SK-N-SH (cell line): ENCODE measurements around the gene PBXIP1. TPM values are rescaled to one million over a fixed set of nuclear protein-coding genes. Genes with fewer than 3 reads are reported as not detected.

Experiments used
- CTCF ChIA-PET: fragments of 300-600, 350-600 bp; formaldehyde crosslinking; extraction: SDS; loops from one replicate; lab custom pipeline; 2021; lab: Yijun Ruan, JAX
- POLR2A ChIA-PET: fragments of 350-600 bp; sonication (Branson Sonifier 250); formaldehyde crosslinking; extraction: SDS; loops from one replicate; lab custom pipeline; 2020; ENCODE audit warnings: antibody characterized with exemption, inconsistent platforms; lab: Yijun Ruan, JAX
- DNase-seq: peaks from one replicate; pipeline ENCODE4 v3.0.0; 2012
- H2AFZ ChIP-seq: fragments of 200-600 bp; sonication (generic); 2 replicates; pipeline ENCODE4 v1.8.1; 2016; ENCODE audit warnings: antibody characterized with exemption, mild to moderate bottlenecking, low read depth
- H3F3A ChIP-seq: fragments of 200-600 bp; sonication (generic); replicated peaks from 2 replicates; pipeline ENCODE3; 2016; ENCODE audit warnings: antibody characterized with exemption, mild to moderate bottlenecking; ENCODE audit not compliant: insufficient read depth
- H3K27ac ChIP-seq, 2 experiments: fragments of 200-500 bp in 1 of 2; fragments of 200-600 bp in 1 of 2; sonication (Bioruptor generic) in 1 of 2; sonication (generic), shearing (Covaris generic) in 1 of 2; 2 replicates each; pipeline versions ENCODE4 v1.5.1 to v1.6.1; 2014 to 2016; ENCODE audit warnings: low read depth in 2 of 2, inconsistent platforms in 1 of 2, low read length in 1 of 2, mild to moderate bottlenecking in 1 of 2, mixed read lengths in 1 of 2
- H3K27me3 ChIP-seq: fragments of 200-600 bp; sonication (generic), shearing (Covaris generic); 2 replicates; pipeline ENCODE4 v1.6.1; 2016; ENCODE audit warnings: mixed run types; ENCODE audit not compliant: insufficient read depth
- H3K36me3 ChIP-seq, 2 experiments: fragments of 200-500 bp in 1 of 2; fragments of 200-600 bp in 1 of 2; sonication (Bioruptor generic) in 1 of 2; sonication (generic) in 1 of 2; replicated peaks in 1 of 2; 2 replicates each; pipeline versions ENCODE3 to v1.5.1; 2014 to 2016; ENCODE audit warnings: low read length in 1 of 2, mild to moderate bottlenecking in 1 of 2; ENCODE audit not compliant: insufficient read depth in 2 of 2, control insufficient read depth in 1 of 2
- H3K4me1 ChIP-seq, 2 experiments: fragments of 200-500 bp in 1 of 2; fragments of 200-600 bp in 1 of 2; sonication (Bioruptor generic) in 1 of 2; sonication (generic), shearing (Covaris generic) in 1 of 2; 2 replicates each; pipeline versions ENCODE4 v1.5.1 to v1.6.1; 2014 to 2016; ENCODE audit warnings: low read depth in 1 of 2, low read length in 1 of 2, mixed run types in 1 of 2; ENCODE audit not compliant: insufficient read depth in 2 of 2, control insufficient read depth in 1 of 2
- H3K4me2 ChIP-seq: fragments of 200-600 bp; sonication (generic), shearing (Covaris generic); 2 replicates; pipeline ENCODE4 v1.6.1; 2017; ENCODE audit warnings: mixed run types
- H3K4me3 ChIP-seq, 2 experiments: fragments of 200-500 bp in 1 of 2; fragments of 200-600 bp in 1 of 2; sonication (Bioruptor generic) in 1 of 2; sonication (generic), shearing (Covaris generic) in 1 of 2; 2 replicates each; pipeline versions ENCODE4 v1.5.1 to v1.8.1; 2014 to 2016; ENCODE audit warnings: low read depth in 2 of 2, inconsistent platforms in 1 of 2, low read length in 1 of 2, mild to moderate bottlenecking in 1 of 2, mixed read lengths in 1 of 2, moderate library complexity in 1 of 2
- H3K79me2 ChIP-seq: fragments of 200-600 bp; sonication (generic); 2 replicates; pipeline ENCODE4 v1.8.1; 2017; ENCODE audit warnings: mild to moderate bottlenecking; ENCODE audit not compliant: insufficient read depth
- H3K9ac ChIP-seq: fragments of 200-600 bp; sonication (generic); 2 replicates; pipeline ENCODE4 v1.6.1; 2017; ENCODE audit warnings: mixed run types
- H3K9me2 ChIP-seq: fragments of 200-600 bp; sonication (generic); 2 replicates; pipeline ENCODE4 v1.6.1; 2017; ENCODE audit warnings: mixed run types
- H3K9me3 ChIP-seq: fragments of 200-600 bp; sonication (generic); 2 replicates; pipeline ENCODE4 v1.6.1; 2017; ENCODE audit warnings: mixed run types, mild to moderate bottlenecking, moderate library complexity
- H4K20me1 ChIP-seq: fragments of 200-600 bp; sonication (generic); 2 replicates; pipeline ENCODE4 v1.6.1; 2017; ENCODE audit warnings: mild to moderate bottlenecking, mixed run types; ENCODE audit not compliant: insufficient read depth
- ELF1 ChIP-seq: IDR thresholded peaks from 2 replicates; pipeline ENCODE4 v1.4.0; 2012
- EP300 ChIP-seq, 2 experiments: IDR thresholded peaks; 2 replicates each; pipeline versions ENCODE4 v1.4.0 to v1.6.1; 2012; ENCODE audit warnings: borderline replicate concordance in 1 of 2, low read depth in 1 of 2, low read length in 1 of 2
- EZH2phosphoT487 ChIP-seq: fragments of 200-600 bp; sonication (generic); IDR thresholded peaks from 2 replicates; pipeline ENCODE4 v1.6.1; 2017; ENCODE audit warnings: low read depth, mixed run types, mild to moderate bottlenecking, antibody characterized with exemption, moderate library complexity, borderline replicate concordance
- FOXM1 ChIP-seq: IDR thresholded peaks from 2 replicates; pipeline ENCODE4 v1.4.0; 2012; ENCODE audit warnings: low read depth, mild to moderate bottlenecking
- RCOR1 ChIP-seq: fragments of 150-350 bp; IDR thresholded peaks from 2 replicates; pipeline ENCODE4 v1.6.1; 2017; ENCODE audit warnings: antibody characterized with exemption, low read length
- RFX5 ChIP-seq: IDR thresholded peaks from 2 replicates; pipeline ENCODE4 v1.6.1; 2012; ENCODE audit warnings: mild to moderate bottlenecking, improper control_type of control experiment, low read length
- TEAD4 ChIP-seq: IDR thresholded peaks from 2 replicates; pipeline ENCODE4 v1.4.0; 2012; ENCODE audit warnings: mild to moderate bottlenecking, borderline replicate concordance; ENCODE audit not compliant: insufficient read depth
- YY1 ChIP-seq: IDR thresholded peaks from 2 replicates; pipeline ENCODE4 v1.4.0; 2012; ENCODE audit warnings: low read depth, mild to moderate bottlenecking
- WGBS: methylation state at CpG from one replicate; pipeline ENCODE4 v1.1.6; 2017; ENCODE audit warnings: low lambda C conversion rate; 5-methylcytosine and 5-hydroxymethylcytosine counted together
- polyA plus RNA-seq, 3 experiments: library from polyadenylated mRNA; depleted of rRNA; stranded (reverse); fragments of >200 nt; gene quantifications; 2 replicates each; pipeline ENCODE4 v1.2.3, GENCODE V29; 2012
- TF ChIP-seq, protein P1 (sequence below): IDR thresholded peaks from 2 replicates; pipeline ENCODE4 v1.4.0; 2012; ENCODE audit warnings: low read depth, borderline replicate concordance
- TF ChIP-seq, protein P2 (sequence below): fragments of 150-350 bp; IDR thresholded peaks from 2 replicates; pipeline ENCODE4 v1.6.1; 2016; ENCODE audit warnings: mild to moderate bottlenecking, low read depth, low read length
- TF ChIP-seq, protein P3 (sequence below): IDR thresholded peaks from 2 replicates; pipeline ENCODE4 v1.4.0; 2012; ENCODE audit warnings: low read depth
- TF ChIP-seq, protein P4 (sequence below): IDR thresholded peaks from 2 replicates; pipeline ENCODE4 v1.4.0; 2012; ENCODE audit warnings: low read depth, borderline replicate concordance

The PBXIP1 gene
- polyA plus RNA-seq, 1 of the 3 experiments (the other 2 are of a cell fraction), result 55.9 TPM

DNA sequence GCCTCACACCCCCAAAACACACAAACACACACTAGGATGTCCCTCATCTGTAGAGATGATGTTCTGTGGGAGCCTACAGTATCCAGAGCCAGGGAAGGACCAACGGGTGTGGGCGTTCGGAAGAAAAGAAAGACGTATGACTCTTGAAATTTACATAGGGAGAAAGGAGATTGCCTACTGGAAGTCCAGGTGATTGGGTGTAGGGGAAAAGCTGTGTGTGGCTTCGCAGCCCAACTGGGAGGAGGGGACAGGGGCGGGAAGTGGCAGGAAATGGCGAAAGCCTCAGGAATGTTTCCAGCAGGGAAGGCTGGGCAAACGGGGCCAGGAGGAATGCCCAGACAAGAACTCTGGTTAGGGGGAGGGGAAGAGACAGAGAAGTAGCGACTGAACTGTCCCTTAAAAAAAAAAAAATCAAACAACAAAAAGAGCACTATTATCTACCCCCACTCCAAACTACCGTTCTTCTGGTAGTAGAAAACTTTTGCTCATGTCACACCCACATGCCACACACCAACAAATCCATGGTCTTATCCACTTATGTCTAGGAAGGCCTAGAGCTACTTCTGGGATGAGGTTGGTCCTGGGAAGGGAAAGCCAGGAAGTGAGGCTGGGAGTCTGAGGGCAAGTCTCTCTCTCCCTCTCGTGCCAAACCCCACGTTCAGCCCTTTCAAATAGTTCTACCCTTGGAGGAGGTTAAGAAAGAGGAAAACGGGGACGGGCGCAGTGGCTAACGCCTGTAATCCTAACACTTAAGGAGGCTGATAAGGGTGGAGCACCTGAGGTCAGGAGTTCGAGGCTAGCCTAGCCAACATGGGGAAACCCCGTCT is 16.8 kb upstream of the PBXIP1 start (continued):
- no peak for TF ChIP-seq EZH2phosphoT487
- TF ChIP-seq, protein P1, sequence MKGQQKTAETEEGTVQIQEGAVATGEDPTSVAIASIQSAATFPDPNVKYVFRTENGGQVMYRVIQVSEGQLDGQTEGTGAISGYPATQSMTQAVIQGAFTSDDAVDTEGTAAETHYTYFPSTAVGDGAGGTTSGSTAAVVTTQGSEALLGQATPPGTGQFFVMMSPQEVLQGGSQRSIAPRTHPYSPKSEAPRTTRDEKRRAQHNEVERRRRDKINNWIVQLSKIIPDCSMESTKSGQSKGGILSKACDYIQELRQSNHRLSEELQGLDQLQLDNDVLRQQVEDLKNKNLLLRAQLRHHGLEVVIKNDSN, result no peak
- no peak for TF ChIP-seq RCOR1
- no peak for TF ChIP-seq RFX5
- TF ChIP-seq FOXM1, result 0 out of 2 replicates have a peak, but pooled peaks have one; percentile 32
- TF ChIP-seq, protein P2, sequence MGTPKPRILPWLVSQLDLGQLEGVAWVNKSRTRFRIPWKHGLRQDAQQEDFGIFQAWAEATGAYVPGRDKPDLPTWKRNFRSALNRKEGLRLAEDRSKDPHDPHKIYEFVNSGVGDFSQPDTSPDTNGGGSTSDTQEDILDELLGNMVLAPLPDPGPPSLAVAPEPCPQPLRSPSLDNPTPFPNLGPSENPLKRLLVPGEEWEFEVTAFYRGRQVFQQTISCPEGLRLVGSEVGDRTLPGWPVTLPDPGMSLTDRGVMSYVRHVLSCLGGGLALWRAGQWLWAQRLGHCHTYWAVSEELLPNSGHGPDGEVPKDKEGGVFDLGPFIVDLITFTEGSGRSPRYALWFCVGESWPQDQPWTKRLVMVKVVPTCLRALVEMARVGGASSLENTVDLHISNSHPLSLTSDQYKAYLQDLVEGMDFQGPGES, result no peak
- peak in 1 of 2 experiments; percentile 74; a peak in 1 of 4 replicates for TF ChIP-seq EP300 (IDR thresholded peaks at IDR 0.05; ENCODE audit: borderline replicate concordance in 1 of 2, low read depth in 1 of 2, low read length in 1 of 2)
- TF ChIP-seq, protein P3, sequence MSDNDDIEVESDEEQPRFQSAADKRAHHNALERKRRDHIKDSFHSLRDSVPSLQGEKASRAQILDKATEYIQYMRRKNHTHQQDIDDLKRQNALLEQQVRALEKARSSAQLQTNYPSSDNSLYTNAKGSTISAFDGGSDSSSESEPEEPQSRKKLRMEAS, result peak; percentile 83; the same call in 1 of the 2 replicates
- TF ChIP-seq YY1, result peak; percentile 69; the same call in 1 of the 2 replicates
- peak; percentile 53; the same call in 1 of the 2 replicates for TF ChIP-seq TEAD4

DNA sequence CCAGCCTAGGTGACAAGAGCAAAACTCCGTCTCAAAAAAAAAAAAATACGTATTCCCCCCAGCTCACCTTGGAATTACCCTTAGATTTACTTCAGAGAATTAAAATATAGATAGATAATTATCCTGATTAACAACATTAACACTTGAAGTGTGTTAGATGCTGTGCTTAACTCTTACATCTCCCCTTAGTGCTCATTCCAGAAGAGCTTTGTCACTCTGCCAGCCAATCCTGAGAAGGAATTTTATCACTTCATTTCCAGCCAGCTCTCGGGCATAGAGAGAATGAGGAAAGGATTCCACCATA is 16.3 kb upstream of the PBXIP1 start:
- Histone ChIP-seq H3K4me3 (peak overlapping the region; percentile 12 to 90; a peak in 3 of 4 replicates), H4K20me1 (peaks cover 23% of the 10 kb centered on the region), H3F3A (peaks cover 36% of the 10 kb centered on the region), H2AFZ (no peak overlapping the region), H3K4me1 (peaks cover 25 to 66% of the 10 kb centered on the region in 2 experiments), H3K4me2 (peak overlapping the region; percentile 98), H3K9ac (peak overlapping the region; percentile 88), H3K36me3 (peaks cover 11 to 13% of the 10 kb centered on the region in 2 experiments), H3K79me2 (peaks cover 70% of the 10 kb centered on the region), H3K9me2 (no peaks in the 10 kb centered on the region), H3K9me3 (no peaks in the 10 kb centered on the region), H3K27me3 (no peaks in the 10 kb centered on the region), H3K27ac (peak overlapping the region; percentile 97 to 99)
- DNase-seq, result no peak
- TF ChIP-seq, protein P4, sequence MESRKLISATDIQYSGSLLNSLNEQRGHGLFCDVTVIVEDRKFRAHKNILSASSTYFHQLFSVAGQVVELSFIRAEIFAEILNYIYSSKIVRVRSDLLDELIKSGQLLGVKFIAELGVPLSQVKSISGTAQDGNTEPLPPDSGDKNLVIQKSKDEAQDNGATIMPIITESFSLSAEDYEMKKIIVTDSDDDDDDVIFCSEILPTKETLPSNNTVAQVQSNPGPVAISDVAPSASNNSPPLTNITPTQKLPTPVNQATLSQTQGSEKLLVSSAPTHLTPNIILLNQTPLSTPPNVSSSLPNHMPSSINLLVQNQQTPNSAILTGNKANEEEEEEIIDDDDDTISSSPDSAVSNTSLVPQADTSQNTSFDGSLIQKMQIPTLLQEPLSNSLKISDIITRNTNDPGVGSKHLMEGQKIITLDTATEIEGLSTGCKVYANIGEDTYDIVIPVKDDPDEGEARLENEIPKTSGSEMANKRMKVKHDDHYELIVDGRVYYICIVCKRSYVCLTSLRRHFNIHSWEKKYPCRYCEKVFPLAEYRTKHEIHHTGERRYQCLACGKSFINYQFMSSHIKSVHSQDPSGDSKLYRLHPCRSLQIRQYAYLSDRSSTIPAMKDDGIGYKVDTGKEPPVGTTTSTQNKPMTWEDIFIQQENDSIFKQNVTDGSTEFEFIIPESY, result 0 out of 2 replicates have a peak, but pooled peaks have one; percentile 39
- no peak; the same call in 1 of the 2 replicates for TF ChIP-seq ELF1
- ChIA-PET CTCF (interaction anchor here (0.8 to 37.5 kb wide), 5 partner anchors 11 to 113 kb away, joined by 3 to 640 read pairs (median 7); partner anchors contain the start of genes LENEP, PYGO2 and ZBTB7B), POLR2A (interaction anchor here (1.5 kb wide), 1 partner anchor 11 kb away, joined by 3 read pairs; the partner anchor contains the start of gene FLAD1)
- WGBS, result 30% methylated on average over 3 of the region's 3 CpGs
